Measurements from ENCODE around the gene INSYN2B. TPM values are rescaled to one million over a fixed set of nuclear protein-coding genes. Genes with fewer than 3 reads are reported as not detected.

The INSYN2B gene
- total RNA-seq, 1 experiment from 2014 or later = not detected

- TF ChIP-seq, protein P1, sequence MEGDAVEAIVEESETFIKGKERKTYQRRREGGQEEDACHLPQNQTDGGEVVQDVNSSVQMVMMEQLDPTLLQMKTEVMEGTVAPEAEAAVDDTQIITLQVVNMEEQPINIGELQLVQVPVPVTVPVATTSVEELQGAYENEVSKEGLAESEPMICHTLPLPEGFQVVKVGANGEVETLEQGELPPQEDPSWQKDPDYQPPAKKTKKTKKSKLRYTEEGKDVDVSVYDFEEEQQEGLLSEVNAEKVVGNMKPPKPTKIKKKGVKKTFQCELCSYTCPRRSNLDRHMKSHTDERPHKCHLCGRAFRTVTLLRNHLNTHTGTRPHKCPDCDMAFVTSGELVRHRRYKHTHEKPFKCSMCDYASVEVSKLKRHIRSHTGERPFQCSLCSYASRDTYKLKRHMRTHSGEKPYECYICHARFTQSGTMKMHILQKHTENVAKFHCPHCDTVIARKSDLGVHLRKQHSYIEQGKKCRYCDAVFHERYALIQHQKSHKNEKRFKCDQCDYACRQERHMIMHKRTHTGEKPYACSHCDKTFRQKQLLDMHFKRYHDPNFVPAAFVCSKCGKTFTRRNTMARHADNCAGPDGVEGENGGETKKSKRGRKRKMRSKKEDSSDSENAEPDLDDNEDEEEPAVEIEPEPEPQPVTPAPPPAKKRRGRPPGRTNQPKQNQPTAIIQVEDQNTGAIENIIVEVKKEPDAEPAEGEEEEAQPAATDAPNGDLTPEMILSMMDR (IDR thresholded peaks at IDR 0.05) = no peak
- TF ChIP-seq FOXP4 (CRISPR knock-in tag; IDR thresholded peaks at IDR 0.05) (no peak), ELF4 (CRISPR knock-in tag; IDR thresholded peaks at IDR 0.05; ENCODE audit: low read depth) (no peak)
Observed at GRCh38 chr5:169848271-169848670, 132.0 kb downstream of the INSYN2B start (continued).

DNA sequence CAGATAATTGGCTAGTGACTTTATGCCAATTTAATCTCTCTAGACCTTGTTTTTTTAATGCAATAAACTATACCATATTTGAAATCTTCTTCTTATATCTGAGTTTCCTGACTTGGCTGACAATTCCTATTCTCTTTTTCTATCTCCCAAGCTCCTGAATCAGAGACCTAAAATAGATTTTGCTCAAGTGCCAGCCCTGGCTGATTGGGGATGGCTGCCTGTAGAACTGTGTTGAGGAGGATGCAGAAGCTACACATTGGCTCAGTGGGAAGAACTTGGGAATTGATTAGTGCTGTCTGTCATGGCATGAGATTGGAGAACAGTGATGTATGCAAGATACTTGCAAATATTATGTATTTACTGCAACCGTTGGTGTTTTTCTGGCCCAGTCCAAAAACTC is 132.8 kb downstream of the INSYN2B start:
- ChIA-PET CTCF (no interaction called here), POLR2A (no interaction called here)
- no peak overlapping the region for H3K4me3 Mint-ChIP-seq
- ATAC-seq (no peak), DNase-seq (ENCODE audit: low spot score) (no peak)
- no peaks in the 10 kb centered on the region for H3K4me1 Mint-ChIP-seq
- H3K27ac Mint-ChIP-seq = no peak overlapping the region
- peaks cover 5% of the 10 kb centered on the region; the same call in 1 of the 2 replicates for H3K27me3 Mint-ChIP-seq (ENCODE audit: low read depth)
- TF ChIP-seq MYBL2 (CRISPR knock-in tag; IDR thresholded peaks at IDR 0.05) (no peak), ZNF138 (CRISPR knock-in tag; conservative IDR thresholded peaks at IDR 0.05) (no peak), RORB (CRISPR knock-in tag; IDR thresholded peaks at IDR 0.05) (no peak), EMX1 (CRISPR knock-in tag; IDR thresholded peaks at IDR 0.05) (no peak), ZNF396 (CRISPR knock-in tag; IDR thresholded peaks at IDR 0.05; ENCODE audit: borderline replicate concordance) (no peak), HMGXB4 (CRISPR knock-in tag; IDR thresholded peaks at IDR 0.05) (no peak), NR2C2 (CRISPR knock-in tag; IDR thresholded peaks at IDR 0.05) (no peak), ZBTB21 (CRISPR knock-in tag; IDR thresholded peaks at IDR 0.05; ENCODE audit: borderline replicate concordance) (no peak), CREB1 (CRISPR knock-in tag; IDR thresholded peaks at IDR 0.05) (no peak), MXD4 (CRISPR knock-in tag; IDR thresholded peaks at IDR 0.05; ENCODE audit: borderline replicate concordance) (no peak), MAX (CRISPR knock-in tag; IDR thresholded peaks at IDR 0.05) (no peak), ETV6 (CRISPR knock-in tag; IDR thresholded peaks at IDR 0.05) (no peak), ZNF317 (CRISPR knock-in tag; IDR thresholded peaks at IDR 0.05; ENCODE audit: borderline replicate concordance, low read depth) (no peak), ZNF121 (CRISPR knock-in tag; IDR thresholded peaks at IDR 0.05) (no peak), TP53 (CRISPR knock-in tag; IDR thresholded peaks at IDR 0.05) (no peak)
- TF ChIP-seq, protein P2, sequence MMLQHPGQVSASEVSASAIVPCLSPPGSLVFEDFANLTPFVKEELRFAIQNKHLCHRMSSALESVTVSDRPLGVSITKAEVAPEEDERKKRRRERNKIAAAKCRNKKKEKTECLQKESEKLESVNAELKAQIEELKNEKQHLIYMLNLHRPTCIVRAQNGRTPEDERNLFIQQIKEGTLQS (CRISPR knock-in tag; conservative IDR thresholded peaks at IDR 0.05) = no peak
- TF ChIP-seq, protein P3, sequence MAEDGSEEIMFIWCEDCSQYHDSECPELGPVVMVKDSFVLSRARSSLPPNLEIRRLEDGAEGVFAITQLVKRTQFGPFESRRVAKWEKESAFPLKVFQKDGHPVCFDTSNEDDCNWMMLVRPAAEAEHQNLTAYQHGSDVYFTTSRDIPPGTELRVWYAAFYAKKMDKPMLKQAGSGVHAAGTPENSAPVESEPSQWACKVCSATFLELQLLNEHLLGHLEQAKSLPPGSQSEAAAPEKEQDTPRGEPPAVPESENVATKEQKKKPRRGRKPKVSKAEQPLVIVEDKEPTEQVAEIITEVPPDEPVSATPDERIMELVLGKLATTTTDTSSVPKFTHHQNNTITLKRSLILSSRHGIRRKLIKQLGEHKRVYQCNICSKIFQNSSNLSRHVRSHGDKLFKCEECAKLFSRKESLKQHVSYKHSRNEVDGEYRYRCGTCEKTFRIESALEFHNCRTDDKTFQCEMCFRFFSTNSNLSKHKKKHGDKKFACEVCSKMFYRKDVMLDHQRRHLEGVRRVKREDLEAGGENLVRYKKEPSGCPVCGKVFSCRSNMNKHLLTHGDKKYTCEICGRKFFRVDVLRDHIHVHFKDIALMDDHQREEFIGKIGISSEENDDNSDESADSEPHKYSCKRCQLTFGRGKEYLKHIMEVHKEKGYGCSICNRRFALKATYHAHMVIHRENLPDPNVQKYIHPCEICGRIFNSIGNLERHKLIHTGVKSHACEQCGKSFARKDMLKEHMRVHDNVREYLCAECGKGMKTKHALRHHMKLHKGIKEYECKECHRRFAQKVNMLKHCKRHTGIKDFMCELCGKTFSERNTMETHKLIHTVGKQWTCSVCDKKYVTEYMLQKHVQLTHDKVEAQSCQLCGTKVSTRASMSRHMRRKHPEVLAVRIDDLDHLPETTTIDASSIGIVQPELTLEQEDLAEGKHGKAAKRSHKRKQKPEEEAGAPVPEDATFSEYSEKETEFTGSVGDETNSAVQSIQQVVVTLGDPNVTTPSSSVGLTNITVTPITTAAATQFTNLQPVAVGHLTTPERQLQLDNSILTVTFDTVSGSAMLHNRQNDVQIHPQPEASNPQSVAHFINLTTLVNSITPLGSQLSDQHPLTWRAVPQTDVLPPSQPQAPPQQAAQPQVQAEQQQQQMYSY (CRISPR knock-in tag; IDR thresholded peaks at IDR 0.05) = no peak
- H3K36me3 Mint-ChIP-seq = peaks cover 19% of the 10 kb centered on the region
- peaks cover 28% of the 10 kb centered on the region for H3K9me3 Mint-ChIP-seq

Measured in WTC11 (cell line).